SU-DHL-6 (cell line): ENCODE data around the gene KRTAP5-3.

Source experiments
- H2AFZ ChIP-seq: fragments of 200-600 bp; sonication (generic); 2 replicates; pipeline ENCODE4 v1.6.1; 2014; ENCODE audit warnings: low read depth, mild to moderate bottlenecking, moderate library complexity, mixed read lengths, antibody characterized with exemption, low read length; ENCODE audit not compliant: severe bottlenecking
- H3F3A ChIP-seq: fragments of 200-600 bp; shearing (Covaris generic); 2 replicates; pipeline ENCODE4 v1.6.0; 2016; ENCODE audit warnings: antibody characterized with exemption, mild to moderate bottlenecking; ENCODE audit not compliant: insufficient read depth
- H3K27ac ChIP-seq: fragments of 200-600 bp; sonication (generic); 2 replicates; pipeline ENCODE4 v1.5.1; 2016; ENCODE audit warnings: low read depth, mild to moderate bottlenecking, low read length, moderate library complexity, mixed read lengths
- H3K27me3 ChIP-seq: fragments of 200-600 bp; sonication (generic), shearing (Covaris generic); 2 replicates; pipeline ENCODE4 v1.6.0; 2014; ENCODE audit warnings: mild to moderate bottlenecking, low read length
- H3K36me3 ChIP-seq: fragments of 200-600 bp; sonication (generic); 2 replicates; pipeline ENCODE4 v1.6.1; 2014; ENCODE audit warnings: mild to moderate bottlenecking, low read length, mixed read lengths
- H3K4me2 ChIP-seq: fragments of 300-600, 200-600 bp; shearing (Covaris generic), sonication (generic); 2 replicates; pipeline ENCODE4 v1.6.0; 2014; ENCODE audit warnings: low read length, low read depth, mild to moderate bottlenecking; ENCODE audit not compliant: poor library complexity, severe bottlenecking
- H3K4me3 ChIP-seq: fragments of 200-600 bp; sonication (generic); 2 replicates; pipeline ENCODE4 v1.5.1; 2014; ENCODE audit warnings: antibody characterized with exemption, low read length, mild to moderate bottlenecking, mixed read lengths; ENCODE audit not compliant: insufficient read depth, poor library complexity, severe bottlenecking
- H3K79me2 ChIP-seq: fragments of 200-600 bp; sonication (generic); 2 replicates; pipeline ENCODE4 v1.6.1; 2014; ENCODE audit warnings: mild to moderate bottlenecking, low read length, moderate library complexity; ENCODE audit not compliant: insufficient read depth
- H3K9ac ChIP-seq: fragments of 200-600 bp; sonication (generic); 2 replicates; pipeline ENCODE4 v1.7.0; 2014; ENCODE audit warnings: mild to moderate bottlenecking, low read length
- H3K9me2 ChIP-seq: fragments of 200-600 bp; sonication (generic); replicated peaks from 2 replicates; pipeline ENCODE4 v1.6.1; 2014; ENCODE audit warnings: low read length; ENCODE audit not compliant: insufficient read depth
- H3K9me3 ChIP-seq: fragments of 200-600 bp; sonication (generic); 2 replicates; pipeline ENCODE4 v1.6.1; 2014; ENCODE audit warnings: low read length, mixed read lengths; ENCODE audit not compliant: insufficient read depth
- H4K20me1 ChIP-seq: fragments of 200-600 bp; sonication (generic); 2 replicates; pipeline ENCODE4 v1.6.1; 2014; ENCODE audit warnings: low read depth, mild to moderate bottlenecking, antibody characterized with exemption, low read length, moderate library complexity, mixed read lengths
- EZH2phosphoT487 ChIP-seq: fragments of 200-600 bp; sonication (generic), shearing (Covaris generic); conservative IDR thresholded peaks from 2 replicates; pipeline ENCODE4 v1.6.1; 2018; ENCODE audit warnings: mild to moderate bottlenecking, antibody characterized with exemption, low read length, moderate library complexity, mixed read lengths
- TF ChIP-seq, protein P1 (sequence below): fragments of 200-600 bp; sonication (generic); IDR thresholded peaks from one replicate; pipeline ENCODE4 v1.5.1; 2017; ENCODE audit warnings: antibody characterized with exemption, mild to moderate bottlenecking, low read length, moderate library complexity; ENCODE audit not compliant: insufficient read depth, poor library complexity, severe bottlenecking

Gene KRTAP5-3

DNA sequence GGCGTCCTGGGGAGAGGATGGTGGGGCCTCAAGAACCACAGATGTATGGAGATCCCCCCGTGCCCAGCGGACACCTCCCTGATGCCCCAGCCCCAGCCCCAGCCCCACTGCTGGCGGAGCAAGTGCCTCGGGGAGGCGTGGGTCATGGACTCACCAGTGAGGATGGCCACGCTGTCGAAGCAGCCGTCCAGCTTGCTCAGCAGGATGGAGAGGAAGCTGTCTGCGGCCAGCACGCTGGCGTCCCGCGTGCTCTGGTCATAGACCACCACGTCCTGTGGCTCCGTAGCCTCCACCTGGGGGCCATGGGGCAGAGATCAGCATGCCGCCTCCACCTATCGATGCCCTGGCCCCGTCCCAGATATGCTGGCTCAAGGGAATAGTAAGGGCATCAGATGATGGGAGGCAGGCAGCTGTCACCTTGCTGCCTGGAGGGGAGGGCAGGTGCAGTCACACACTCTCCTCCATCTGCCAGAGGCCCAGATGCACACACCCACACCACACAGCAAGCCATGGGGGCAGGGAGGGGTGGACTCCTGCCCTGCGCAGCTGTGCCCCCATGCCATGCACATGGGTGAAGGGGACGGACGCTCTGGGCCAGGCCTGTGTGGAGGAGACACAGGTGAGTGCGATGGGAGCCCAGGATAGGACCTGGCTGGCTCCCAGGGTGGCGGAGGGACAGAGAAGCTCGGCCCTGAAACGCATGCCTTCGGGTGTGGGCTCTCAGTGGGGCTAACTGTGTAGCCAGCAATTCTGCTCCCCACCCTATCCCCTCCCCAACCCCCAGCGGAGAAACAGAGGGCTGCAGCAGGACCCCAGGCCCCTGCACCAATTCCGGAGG, 44.3 kb downstream of the KRTAP5-3 start:
- Histone ChIP-seq H3K27ac (no peak overlapping the region), H3F3A (no peaks in the 10 kb centered on the region), H3K4me3 (no peak overlapping the region), H3K79me2 (no peaks in the 10 kb centered on the region), H4K20me1 (no peaks in the 10 kb centered on the region), H3K4me2 (no peak overlapping the region), H3K9me3 (no peaks in the 10 kb centered on the region), H3K27me3 (no peaks in the 10 kb centered on the region), H3K9ac (no peak overlapping the region), H3K9me2 (no peaks in the 10 kb centered on the region), H3K36me3 (no peaks in the 10 kb centered on the region), H2AFZ (no peak overlapping the region)
- TF ChIP-seq, protein P1, sequence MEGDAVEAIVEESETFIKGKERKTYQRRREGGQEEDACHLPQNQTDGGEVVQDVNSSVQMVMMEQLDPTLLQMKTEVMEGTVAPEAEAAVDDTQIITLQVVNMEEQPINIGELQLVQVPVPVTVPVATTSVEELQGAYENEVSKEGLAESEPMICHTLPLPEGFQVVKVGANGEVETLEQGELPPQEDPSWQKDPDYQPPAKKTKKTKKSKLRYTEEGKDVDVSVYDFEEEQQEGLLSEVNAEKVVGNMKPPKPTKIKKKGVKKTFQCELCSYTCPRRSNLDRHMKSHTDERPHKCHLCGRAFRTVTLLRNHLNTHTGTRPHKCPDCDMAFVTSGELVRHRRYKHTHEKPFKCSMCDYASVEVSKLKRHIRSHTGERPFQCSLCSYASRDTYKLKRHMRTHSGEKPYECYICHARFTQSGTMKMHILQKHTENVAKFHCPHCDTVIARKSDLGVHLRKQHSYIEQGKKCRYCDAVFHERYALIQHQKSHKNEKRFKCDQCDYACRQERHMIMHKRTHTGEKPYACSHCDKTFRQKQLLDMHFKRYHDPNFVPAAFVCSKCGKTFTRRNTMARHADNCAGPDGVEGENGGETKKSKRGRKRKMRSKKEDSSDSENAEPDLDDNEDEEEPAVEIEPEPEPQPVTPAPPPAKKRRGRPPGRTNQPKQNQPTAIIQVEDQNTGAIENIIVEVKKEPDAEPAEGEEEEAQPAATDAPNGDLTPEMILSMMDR: no peak
- TF ChIP-seq EZH2phosphoT487: no peak

DNA sequence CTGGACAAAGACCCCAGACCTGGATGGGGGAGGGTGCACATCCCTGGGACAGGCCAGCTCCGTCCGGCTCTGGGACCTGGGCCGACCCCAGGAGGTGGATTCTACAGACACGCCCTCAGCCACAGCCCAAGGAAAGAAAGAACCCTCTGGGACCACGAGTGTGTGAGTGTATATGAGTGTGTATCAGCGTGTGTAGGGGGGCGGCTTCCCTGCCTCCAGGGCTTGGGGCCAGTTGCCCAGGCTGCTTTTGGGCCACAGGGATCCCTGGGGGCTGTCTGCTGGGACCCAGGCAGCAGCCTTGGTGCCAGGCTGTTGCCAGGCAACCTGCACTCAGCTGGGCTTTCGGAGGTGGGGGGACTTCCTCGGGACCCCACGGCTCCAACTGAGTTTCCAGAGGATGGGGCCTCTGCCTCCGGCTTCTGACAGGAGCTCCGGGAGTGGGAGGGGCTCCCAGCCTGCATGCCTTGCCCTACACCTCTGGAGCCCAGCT, 45.1 kb downstream of the KRTAP5-3 start:
- Histone ChIP-seq H4K20me1 (no peaks in the 10 kb centered on the region), H3F3A (no peaks in the 10 kb centered on the region), H3K4me2 (no peak overlapping the region), H2AFZ (no peak overlapping the region), H3K36me3 (no peaks in the 10 kb centered on the region), H3K9me3 (no peaks in the 10 kb centered on the region), H3K4me3 (no peak overlapping the region), H3K9me2 (no peaks in the 10 kb centered on the region), H3K9ac (no peak overlapping the region), H3K79me2 (no peaks in the 10 kb centered on the region), H3K27ac (no peak overlapping the region), H3K27me3 (no peaks in the 10 kb centered on the region)
- no peak for TF ChIP-seq EZH2phosphoT487
- TF ChIP-seq, protein P1: no peak

DNA sequence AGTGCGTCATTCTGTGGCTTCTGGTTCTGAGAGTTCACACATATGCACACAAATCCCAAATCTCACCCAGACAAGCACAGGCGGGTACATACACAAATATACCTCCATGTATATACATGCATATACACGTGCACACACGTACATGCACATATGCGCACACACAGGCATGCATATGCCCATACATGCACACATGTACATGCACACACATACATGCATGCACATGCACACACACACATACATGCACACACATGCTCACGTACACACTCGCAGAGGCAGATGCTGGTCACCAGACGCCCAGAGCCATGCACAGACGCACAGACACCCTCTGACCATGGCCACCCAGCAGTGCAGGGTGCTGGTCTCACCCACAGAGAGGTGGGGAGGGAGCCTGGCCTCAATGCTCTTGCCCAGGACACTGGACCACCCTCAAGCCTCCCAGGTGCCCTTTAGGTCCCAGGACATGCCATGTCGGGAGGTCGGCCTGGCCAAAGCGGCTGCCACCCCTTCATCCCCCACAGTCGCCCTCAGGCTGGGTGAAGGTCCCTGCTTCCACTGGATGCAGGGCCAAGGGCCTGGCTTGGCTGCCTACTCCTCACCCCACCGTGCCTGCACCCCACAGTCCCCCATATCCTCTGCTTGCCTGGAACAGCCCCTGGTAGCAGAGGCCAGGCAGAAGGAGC, 45.7 kb downstream of the KRTAP5-3 start:
- Histone ChIP-seq H3K79me2 (no peaks in the 10 kb centered on the region), H3K27me3 (no peaks in the 10 kb centered on the region), H3K27ac (no peak overlapping the region), H3K36me3 (no peaks in the 10 kb centered on the region), H3K4me2 (no peak overlapping the region), H3K9me3 (no peaks in the 10 kb centered on the region), H3K9ac (no peak overlapping the region), H3K9me2 (no peaks in the 10 kb centered on the region), H4K20me1 (no peaks in the 10 kb centered on the region), H3K4me3 (no peak overlapping the region), H2AFZ (no peak overlapping the region), H3F3A (no peaks in the 10 kb centered on the region)
- TF ChIP-seq EZH2phosphoT487: no peak
- TF ChIP-seq, protein P1: no peak
